NT2/D1 (cell line): Measurements from ENCODE around the gene EFNA3.

Experiments
- SUZ12 ChIP-seq: IDR thresholded peaks from 2 replicates; pipeline ENCODE4 v1.6.1; 2011; ENCODE audit not compliant: insufficient read length, insufficient read depth; ENCODE audit errors: extremely low read depth
- ZNF274 ChIP-seq: IDR thresholded peaks from 2 replicates; pipeline ENCODE4 v1.6.1; 2011; ENCODE audit warnings: mild to moderate bottlenecking, low read depth, low read length

DNA sequence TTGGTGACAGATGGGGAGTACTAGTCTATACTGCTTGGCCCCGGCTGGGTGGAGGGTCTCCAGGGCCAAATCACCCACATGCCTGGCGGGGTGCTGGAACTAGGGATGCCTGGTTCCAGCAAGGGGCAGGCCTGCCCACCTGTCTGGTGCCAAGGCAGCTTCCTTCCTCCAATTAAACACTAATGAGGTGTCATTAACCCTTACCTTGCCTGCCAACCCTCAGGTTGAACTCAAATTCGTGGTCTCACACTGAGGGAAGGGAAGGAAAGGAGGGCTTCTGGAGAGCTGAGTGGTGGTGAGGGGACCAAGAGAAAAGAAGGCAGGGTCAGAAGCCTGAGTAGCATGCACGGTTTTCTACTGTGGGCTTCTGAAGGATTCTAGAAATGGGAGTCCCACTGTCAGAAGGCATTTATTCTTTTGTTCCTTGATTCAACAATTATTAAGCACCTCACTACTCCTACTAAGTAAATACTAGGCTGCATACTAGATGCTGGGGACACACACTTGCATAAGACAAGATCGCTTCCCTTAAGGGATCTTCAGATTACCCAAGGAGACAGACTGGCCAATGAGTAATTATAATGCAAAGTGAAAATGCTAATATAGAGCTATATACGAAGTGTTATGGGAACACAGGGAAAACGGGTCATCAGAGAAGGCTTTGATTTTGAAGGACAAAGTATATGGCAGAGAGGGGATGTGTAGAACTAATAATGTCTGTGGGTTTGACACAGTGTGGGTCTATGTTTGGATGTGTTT, 5.9 kb upstream of the EFNA3 start:
- no peak for TF ChIP-seq ZNF274
- no peak for TF ChIP-seq SUZ12
